ENCODE data around the gene SMIM10L2A.
"Not testable (repeated sequence)": the region's sequence is repeated elsewhere in the genome, so short reads cannot be mapped to it uniquely, and the experiment has no call there.

Gene SMIM10L2A

DNA sequence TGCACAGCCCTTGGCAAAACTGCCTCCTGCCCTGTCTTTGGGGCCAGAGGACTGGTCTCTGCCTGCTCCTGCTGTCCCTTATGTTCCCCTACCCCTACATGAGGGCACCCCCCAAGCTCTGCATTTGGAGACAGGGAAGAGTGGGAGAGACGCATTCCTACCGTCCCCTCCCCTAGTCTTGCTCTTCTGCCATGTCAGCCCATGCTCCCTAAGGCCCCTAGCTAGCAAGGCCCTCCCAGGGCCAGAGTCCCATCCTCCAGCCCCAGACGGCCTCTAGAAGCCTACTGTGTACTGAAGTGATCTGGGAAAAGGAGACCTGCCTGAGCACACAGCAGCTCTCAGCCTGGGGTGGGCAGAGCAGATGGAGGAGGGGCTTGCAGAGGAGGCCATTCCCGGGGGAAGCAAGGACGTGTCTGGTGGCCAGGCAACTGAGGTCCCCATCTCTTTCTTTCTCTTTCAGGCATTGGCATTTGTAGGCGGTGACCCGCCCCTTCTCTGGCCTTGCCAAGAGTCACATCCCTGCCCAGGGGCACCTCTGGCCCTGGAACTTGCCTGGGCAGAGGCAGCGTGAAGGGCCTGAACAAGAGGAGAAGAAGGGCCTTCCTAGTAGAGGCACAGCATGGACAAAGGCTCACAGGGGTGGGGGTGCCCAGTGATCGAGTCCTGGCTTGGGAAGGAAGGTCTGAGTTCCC is 1.6 kb downstream of the SMIM10L2A start:
- not testable (repeated sequence) for DNase-seq

DNA sequence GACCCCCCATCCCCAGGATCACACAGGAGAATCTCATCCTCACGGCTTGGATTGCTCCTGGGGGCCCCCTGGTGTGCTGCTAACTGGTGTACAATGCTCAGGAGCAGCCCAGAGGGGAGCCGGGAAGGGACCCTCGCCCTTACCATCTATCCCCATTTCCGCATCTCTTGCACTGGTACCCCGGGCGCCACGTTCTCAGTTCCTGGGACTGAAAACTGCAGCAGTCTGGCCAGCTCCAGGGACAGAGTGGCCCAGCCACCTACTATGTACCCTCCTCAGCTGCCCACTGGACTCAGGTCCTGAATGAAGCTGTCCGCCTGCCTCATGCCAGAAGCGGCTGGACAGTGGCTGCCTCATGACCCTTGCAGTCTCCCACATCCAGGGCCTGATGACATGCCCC is 2.7 kb downstream of the SMIM10L2A start:
- DNase-seq: no peak

DNA sequence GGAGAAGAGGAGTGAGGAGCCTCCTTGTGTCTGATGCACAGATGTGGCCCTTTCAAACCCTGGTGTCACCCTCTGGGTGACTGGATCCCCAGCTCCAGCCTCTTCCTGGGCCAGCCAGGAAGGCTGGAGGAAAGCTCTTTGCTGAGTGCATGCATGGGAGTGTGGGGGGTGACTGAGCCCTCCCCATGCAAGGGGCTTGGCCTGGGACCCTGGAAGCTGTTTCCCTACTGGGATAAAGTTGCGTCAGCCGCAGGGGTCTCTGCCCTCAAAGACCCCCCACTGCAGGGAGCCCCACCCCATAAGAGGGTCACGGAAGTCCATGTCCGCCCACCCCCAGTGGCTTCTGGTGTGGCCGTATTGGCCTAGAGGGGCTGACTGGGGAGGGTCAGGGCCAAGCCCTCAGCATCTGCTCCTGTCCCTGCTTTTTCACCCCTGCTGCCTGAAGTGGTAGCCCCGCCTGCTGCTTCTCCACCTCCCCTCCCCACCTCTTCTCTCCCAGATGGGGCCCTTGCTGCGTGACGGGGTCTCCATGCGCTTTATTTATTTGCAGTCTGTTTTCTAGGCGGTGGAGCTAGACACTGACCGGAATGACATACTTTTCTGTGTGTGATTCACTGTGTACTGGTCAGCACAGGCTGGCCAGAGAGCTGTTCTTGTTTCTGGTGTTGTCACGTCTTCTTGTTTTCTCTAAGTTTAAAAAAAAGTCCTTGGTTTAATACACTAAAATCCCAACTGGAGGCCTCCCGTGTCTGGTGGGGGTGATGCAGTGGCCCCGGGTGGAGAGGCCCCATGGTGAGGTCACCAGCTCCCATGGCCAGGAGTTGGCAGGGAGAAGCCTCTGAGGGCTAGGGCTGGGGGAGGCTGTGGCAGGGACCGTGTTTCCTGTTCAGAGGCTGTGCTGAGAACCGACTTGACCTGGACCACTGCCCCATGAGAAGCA is 3.6 kb downstream of the SMIM10L2A start:
- DNase-seq: no peak

DNA sequence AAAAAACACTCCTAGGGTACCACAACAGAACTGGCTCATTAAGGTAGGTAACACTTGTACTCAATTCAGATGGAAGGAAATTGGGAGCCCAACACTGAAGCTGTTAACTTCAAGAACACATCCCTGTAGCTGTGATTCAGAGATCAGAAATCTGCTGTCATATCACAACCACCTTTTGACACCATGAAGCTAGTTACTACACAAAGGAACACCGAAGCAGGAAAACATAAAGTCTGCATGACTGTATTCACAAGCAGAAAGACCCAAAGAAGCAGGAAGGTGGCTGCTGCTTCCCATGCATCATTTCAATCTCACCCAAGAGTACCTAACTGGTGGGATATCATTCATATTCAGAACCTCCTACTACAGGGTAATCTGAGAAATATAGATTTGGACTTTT is 7.7 kb downstream of the SMIM10L2A start:
- no peak for DNase-seq

DNA sequence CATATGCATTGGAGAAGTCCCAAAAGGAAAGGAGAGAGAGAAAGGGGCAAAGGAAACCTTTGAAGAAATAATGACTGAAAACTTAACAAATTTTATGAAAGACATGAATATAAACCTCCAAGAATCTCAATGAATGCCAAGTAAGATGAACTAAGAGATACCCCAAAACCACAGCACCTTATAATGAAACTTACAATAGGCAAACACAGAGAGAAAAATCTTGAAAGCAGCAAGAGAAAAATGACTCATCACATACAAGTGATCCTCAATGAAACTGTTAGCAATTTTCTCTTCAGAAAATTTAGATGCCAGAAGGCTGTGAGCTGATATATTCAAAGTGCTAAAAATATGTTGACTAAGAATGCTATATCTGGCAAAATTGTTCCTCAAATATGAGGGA is 10.1 kb downstream of the SMIM10L2A start:
- DNase-seq: no peak

DNA sequence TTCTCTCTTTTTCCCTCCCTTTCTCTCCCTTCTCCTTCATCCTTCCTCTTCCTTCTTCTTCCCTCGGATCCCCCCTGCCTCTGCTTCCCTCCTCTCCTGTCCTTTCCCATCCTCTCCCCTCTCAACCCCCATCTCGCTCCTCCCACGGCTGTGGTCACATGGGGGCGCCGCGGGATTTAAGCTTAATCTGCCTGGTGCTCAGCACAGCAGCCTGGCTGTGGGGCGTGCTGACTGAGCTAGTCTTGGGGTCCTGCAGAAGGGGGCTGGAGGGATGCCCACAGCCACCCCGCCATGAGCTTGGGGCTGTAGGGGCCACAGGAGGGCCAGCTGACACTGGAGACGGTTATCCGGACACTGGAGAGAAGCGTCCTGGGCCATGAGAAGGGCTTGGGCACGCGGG is 10.7 kb downstream of the SMIM10L2A start:
- DNase-seq: no peak

DNA sequence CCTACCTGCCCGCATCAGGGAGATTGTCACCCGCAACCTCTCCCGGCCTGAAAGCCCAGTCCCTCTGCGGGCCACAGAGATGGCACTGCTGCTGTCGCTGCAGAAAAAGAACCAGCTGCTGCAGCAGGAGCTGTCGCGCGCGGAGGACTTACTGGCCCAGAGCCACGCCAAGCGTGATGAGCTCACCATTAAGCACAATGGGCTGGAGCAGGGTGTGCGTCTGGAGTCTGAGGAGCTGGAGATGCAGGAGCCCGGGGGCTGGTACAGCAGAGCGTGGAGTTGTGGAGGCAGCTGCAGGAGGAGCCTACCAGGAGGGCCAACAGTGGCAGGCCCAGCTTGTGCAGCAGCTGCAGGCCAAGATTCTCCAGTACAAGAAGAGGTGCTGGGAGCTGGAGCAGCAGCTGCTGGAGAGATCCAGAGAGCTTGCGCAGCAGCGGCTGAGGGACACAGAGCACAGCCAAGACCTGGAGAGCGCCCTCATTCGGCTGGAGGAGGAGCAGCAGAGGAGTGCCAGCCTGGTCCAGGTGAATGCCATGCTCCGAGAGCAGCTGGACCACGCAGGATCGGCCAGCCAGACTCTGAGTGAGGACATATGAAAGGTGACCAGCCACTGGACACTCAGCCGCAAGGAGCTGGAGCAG is 11.3 kb downstream of the SMIM10L2A start:
- DNase-seq: no peak

DNA sequence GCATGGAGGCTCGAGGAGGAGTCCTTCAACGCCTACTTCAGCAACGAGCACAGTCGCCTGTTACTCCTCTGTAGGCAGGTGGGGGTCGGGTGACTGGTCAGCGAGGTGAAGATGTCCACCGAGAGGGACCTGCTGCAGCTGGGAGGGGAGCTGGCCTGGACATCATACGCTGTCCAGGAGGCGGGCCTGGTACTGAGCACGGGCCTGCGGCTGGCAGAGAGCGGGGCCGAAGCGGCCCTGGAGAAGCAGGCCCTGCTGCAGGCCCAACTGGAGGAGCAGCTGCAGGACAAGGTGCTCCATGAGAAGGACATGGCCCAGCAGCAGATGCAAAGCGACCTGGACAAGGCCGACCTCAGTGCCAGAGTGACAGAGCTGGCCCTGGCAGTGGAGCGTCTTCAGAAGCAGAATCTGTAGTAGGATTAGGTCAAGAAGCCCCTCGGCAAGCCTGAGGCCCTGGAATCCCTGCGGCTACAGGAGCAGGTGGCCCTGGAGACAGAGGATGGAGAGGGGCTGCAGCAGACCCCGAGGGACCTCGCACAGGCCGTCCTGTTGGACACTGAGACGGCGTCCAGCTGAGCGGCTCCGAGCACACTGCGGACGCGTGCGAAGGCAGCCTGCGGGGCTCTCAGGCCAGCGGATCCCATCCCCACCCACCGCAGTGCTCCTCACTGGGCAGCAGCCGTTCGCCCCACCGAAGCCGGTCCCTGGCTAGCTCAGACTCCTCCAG is 11.9 kb downstream of the SMIM10L2A start:
- no peak for DNase-seq

DNA sequence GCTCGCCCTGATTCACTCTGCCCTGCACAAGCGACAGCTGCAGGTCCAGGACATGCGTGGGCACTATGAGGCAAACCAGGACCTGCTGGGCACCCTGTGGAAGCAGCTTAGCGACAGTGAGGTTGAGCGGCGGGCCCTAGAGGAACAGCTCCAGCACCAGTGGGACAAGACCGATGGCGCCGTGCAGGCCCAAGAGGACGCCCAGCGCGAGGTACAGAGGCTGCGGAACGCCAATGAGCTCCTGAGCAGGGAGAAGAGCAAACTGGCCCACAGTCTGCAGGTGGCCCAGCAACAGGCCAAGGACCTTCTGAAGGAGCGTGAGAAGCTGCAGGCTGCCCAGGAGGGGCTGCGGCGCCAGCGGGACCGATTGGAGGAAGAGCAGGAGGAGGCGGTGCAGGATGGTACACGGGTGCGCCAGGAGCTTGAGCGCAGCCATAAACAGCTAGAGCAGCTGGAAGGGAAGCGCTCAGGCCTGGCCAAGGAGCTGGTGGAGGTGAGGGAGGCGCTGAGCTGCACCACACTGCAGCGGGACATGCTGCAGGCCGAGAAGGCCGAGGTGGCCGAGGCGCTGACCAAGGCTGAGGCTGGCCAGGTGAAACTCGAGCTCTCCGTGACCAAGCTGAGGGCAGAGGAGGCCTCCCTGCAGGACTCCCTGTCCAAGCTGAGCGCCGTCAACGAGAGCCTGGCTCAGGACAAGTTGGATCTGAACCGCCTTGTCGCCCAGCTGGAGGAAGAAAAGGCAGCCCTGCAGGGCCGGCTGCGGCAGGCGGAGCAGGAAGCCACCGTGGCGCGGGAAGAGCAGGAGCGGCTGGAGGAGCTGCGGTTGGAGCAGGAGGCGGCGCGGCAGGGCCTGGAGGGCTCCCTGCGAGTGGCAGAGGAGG is 12.8 kb downstream of the SMIM10L2A start:
- DNase-seq: no peak

DNA sequence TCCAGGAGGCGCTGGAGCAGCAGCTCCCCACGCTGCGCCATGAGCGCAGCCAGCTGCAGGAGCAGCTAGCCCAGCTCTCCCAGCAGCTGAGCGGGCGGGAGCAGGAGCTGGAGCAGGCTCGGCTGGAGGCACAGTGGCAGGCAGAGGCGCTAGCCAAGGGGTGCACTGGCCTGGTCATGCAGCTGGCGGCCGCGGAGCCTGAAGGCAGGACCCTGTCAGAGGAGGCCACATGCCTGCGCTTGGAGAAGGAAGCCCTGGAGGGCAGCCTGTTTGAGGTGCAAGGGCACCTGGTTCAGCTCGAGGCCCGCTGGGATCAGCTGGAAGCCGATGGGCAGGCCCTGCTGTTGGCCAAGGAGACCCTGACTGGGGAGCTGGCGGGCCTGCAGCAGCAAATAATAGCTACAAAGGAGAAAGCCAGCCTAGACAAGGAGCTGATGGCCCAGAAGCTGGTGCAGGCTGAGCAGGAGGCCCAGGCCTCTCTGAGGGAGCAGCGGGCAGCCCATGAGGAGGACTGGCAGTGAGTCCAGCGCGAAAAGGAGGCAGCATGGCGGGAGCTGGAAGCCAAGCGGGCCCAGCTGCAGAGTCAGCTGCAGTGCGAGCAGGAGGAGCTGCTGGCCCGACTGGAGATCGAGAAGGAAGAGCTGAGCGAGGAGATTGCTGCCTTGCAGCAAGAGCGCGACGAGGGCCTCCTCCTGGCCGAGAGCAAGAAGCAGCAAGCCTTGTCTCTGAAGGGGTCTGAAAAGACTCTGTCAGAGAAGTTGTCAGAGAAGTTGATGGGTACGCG is 13.6 kb downstream of the SMIM10L2A start:
- no peak for DNase-seq

DNA sequence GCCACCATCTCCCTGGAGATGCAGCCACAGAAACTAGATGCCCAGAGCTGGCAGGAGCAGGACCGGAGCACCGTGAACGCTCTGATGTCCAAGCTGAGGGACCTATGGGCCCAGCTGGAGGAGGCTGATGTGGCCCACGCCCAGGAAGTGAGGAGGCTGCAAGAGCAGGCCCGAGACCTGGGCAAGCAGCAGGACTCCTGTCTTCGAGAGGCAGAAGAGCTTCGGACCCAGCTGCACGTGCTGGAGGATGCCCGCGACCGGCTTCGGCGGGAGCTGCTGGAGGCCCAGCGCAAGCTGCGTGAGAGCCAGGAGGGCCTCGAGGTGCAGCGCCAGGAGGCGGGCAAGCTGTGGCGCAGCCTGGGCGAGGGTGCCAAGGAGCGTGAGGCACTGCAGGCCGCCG is 14.2 kb downstream of the SMIM10L2A start:
- no peak for DNase-seq

DNA sequence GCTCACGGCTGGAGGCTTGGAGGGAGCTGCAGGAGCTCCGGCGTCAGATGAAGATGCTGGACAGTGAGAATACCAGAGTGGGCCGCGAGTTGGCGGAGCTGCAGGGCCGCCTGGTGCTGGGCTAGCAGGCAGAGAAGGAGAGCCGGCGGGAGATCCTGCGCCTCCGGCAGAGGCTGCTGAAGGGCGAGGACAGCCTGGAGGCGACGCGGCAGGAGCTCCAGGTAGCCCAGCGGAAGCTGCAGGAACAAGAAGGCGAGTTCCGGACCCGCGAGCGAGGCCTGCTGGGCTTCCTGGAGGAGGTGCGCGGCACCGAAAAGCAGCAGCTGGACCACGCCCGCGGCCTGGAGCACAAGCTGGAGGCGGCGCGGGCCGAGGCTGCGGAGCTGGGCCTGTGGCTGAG is 14.7 kb downstream of the SMIM10L2A start:
- DNase-seq: no peak

DNA sequence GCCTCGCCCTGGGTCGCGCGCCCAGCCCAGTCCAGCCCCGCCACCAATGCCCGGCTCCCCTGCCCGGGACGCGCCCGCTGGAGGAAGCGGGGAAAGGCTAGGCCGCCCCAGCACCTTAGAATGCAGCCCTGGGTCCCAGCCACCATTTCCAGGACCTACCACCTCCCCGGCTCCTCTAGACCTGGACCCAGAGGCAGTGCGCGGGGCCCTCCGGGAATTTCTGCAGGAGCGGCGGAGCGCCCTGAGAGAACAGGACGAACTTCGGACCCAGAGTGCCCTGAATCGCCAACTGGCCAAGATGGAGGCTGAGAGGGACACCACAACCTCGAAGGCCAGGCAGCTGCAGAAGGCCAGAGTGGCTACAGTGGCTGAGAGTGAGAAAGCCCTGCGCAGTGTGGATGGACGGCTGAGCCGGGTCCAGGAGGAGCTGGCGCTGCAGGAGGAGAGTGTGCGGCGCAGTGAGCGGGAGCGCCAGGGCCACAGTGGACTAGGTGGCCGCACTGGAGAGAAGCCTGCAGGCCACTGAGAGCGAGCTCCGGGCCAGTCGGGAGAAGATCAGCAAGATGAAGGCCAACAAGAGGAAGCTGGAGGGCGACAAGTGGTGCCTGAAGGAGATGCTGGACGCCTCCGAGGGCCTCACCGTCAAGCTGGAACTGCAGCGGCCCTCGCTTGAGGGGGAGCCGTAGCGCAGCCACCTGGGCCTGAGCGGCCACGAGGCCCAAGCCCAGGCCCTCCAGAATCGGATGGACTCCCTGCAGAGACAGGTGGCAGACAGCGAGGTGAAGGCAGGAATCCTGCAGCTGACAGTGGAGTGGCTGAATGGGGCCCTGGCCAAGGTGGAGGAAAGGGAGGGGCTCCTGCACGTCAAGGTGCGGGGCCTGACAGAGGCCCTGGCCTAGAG is 15.5 kb downstream of the SMIM10L2A start:
- DNase-seq: no peak

DNA sequence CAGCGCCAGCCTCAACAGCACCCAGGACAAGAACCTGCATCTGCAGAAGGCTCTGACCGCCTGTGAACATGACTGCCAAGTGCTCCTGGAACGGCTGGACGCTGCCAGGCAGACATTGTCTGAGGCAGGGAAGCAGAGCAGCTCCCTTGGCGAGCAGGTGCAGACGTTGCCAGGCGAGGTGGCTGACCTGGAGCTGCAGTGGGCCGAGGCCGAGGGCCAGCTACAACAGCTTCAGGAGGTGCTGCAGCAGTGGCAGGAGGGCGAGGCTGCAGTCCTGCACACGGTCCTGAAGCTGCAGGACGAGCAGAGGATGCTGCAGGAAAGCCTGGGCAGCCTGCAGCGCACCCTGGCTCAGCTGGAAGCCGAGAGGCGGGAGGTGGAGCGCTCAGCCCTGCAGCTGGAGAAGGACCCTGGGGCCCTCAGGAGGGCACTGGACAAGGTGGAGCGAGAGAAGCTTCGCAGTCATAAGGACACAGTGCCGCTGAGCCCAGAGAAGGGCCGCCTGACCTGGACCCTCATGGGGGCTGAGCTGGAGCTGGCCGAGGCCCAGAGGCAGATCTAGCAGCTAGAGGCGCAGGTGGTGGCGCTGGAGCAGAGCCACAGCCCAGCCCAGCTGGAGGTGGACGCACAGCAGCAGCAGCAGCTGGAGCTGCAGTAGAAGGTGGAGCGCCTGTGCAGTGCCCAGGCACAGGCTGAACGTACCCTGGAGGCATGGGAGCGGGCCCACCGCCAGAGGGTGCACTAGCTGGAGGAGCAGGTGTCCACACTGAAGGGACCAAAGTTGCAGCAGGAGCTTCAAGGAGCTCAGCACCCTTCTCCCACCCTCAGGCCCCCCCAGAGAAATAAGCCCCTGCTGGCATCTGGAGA is 16.4 kb downstream of the SMIM10L2A start:
- no peak for DNase-seq

DNA sequence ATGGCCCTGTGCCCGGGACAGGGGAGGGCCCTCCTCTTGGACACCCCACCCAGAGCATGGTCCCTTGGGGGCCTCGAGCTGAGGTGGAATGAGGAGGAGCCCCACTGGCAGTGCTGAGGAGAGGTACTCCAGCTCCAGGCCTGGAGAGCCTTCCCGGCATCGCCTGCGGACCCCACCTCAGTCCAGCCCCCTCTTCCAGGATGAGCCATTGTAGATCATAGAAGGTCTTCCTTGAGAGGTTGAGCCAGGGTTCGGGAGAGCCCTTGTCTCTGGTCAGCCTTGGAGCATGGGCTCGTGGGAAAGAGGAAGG is 16.9 kb downstream of the SMIM10L2A start:
- no peak for DNase-seq

DNA sequence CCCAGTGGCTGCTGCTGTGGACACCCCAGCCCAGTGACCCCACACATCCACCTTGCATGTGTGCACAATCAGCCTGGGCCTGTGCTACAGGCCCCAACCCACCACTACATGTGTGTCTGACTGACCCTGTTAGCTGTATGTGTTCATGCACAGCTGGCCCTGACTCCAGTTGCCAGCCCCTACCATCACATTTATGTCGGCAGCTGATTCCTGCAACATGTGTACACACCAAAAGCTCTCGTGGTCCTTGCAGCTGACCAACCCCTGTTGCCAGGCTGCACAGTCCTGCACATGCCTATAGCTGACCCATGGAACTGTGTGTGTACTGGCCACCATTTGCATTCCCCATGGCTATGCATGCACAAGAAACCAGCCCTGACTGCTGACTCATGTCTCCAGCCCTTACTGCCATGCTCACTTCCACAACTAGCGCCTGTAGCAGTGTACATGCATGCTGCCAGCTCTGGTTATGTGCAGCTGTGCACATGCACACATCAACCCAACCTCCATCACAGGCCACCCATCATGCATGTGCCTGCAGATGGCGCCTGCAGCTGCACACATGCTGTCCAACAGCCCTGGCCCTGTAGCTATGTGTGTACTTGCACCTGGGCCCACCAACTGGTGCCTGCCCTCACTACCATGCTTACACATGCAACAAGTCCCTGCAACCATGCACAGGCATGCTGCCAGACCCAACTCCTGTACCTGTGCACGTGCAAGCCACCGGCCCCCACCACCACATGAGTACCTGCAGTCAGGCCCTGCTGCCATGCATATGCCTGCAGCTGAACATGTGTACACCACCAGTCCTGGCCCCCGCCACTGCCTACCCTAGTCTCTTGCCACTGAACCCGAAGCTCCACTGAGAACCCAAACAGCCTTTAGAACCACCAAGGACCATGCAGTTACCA is 28.1 kb downstream of the SMIM10L2A start:
- DNase-seq: no peak

DNA sequence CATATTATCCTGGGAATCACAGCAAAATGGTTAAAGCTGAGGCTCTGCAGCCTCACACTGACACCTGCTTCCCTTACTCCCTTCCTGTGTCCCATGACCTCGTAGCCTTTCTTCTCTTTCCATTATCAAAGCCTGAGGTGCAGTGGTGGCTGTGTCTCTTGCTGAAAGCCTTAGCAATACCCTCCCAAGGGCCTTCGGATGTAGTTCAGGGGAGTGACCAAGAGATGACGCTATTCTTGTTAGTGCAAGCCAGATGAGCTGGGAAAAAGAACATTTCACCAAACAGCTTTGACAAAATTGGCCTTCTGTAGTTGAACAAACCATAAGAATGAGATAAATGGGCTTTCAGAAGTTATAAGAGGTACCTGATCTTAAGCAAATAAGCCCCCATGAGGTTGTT is 31.6 kb downstream of the SMIM10L2A start:
- DNase-seq: no peak

DNA sequence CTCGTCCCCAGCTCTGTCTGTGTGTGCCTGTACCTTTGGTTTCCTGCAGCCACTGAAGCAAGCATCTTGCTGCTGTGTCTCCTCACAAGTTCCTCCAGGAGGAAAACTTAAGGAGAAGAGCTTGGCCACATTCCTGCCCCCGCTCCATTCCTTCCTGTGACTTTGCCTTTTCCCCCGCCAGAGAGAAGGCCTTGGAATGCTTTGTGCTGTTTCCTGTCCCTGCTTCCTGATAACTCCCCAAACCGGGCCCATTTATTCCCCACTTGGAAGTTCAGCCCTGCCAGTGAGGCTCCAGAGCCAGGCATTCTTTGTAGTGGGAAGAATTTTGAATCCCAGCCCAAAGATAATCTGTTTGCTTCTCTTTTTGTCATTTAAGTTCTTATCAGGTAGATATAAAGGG is 33.1 kb downstream of the SMIM10L2A start:
- DNase-seq: no peak

All from stimulated activated CD4-positive, alpha-beta T cell treated with anti-CD3 and anti-CD28 coated beads, Interleukin-4, amount 100 ng/mL, for 24 hours (primary cell).